ENCODE results near the gene MAZ.

The MAZ gene

DNA sequence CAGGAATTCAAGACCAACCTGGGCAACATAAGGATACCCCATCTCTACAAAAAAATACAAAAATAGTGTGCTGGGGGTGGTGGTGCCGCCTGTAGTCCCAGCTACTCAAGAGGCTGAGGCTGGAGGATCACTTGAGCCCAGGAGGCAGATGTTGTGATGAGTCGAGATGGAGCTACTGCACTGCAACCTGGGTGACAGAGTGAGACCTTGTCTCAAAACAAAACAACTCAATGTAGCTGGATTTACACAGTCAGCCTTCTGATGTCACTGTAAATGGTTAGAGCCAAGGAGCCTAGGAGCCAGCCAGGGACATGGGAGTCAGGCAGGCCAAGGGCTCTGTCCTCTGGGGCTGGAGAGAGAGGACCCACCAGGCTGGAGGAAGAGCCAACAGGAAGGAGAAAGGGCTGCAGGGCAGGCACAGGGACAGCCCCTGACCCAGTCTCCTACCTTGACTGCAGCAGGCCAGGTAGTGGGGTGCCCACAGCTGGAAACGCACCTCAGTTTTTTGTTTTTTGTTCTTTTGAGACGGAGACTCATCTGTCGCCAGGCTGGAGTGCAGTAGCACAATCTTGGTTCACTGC lies 48.3 kb downstream of the MAZ start:
- no peak for DNase-seq (ENCODE audit: low read depth in 3 of 3)

DNA sequence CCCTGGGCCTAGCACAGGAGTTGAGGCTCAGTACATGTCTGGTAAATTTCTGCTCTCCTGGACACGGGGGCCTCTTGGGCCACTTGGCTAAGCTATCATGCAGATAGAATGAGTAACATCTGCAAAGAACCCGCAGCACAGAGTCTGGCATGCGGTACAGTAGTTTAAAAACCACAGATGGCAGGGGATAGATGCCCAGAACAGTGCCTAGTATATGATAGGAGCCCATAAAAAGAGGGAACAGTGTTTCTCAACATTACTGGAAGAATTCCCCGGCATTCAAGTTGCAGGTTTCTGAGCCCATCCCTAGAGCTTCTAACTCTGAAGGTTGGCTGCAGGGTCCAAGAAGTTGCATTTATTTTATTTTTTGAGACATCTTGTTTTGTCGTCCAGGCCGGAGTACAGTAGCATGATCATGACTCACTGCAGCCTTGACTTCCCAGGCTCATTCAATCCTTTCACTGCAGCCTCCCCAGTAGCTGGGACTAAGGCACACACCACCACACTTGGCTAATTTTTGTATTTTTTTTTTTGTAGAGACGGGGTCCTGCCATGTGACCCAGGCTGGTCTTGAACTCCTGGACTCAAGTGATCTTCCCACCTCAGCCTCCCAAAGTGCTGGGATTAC lies 50.9 kb downstream of the MAZ start:
- DNase-seq (ENCODE audit: low read depth in 3 of 3), result no peak

DNA sequence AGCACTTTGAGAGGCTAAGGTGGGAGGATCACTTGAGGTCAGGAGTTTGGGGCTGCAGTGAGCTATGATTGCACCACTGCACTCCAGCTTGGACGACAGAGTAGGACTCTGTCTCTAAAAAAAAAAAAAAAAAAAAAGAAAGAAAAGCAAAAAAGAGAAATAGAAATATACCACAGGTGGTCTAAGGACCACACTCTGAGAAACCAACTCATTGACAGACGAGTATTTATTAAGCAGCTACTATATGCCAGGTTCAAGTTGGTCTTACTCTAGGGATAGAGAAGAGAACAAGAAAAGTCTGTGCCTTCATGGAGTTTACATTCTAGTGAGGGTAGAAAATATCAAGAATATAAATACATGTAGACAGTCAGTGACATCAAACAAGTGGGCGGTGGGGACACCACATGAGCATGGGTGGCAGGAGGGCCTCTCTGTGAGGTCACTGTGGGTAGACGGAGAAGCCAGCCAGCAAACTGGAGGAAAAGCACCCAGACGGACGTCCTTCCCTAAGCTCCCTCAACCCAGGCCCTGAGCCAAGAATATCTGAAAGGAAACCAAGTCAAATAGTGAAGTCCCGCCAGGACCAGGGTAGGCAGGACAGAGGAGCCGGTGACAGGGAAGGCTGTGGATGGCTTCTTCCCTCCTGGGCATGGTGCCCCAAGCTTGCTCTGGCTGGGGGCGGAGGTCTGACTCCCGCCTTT lies 52.0 kb downstream of the MAZ start:
- no peak for DNase-seq (ENCODE audit: low read depth in 3 of 3)

GRCh38 chr16:29858974-29859373 lies 52.6 kb downstream of the MAZ start:
- DNase-seq (ENCODE audit: low read depth in 3 of 3), result no peak

DNA sequence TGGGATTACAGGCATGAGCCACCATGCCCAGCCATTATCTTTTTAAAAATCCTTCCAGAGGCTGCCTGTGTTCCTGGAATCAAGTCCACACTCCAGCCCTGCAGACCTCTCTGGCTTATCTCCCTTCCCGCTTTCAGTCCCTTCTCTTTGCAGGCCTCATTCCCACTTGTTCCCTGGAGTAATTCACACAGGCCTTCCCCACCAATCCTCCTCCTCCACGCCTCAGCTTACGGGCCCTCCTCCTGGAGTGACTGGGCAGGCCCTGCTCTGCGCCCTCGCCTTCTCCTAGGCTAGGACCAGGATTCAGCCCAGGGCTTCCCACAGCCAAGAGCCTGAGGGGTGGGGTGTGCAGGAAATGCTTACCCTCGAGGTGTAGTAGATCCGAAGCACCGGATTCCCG lies 53.9 kb downstream of the MAZ start:
- DNase-seq (ENCODE audit: low read depth in 3 of 3), result no peak

Measured in stimulated activated CD4-positive, alpha-beta T cell treated with anti-CD3 and anti-CD28 coated beads, TNF-alpha, amount 100 ng/mL, for 24 hours (primary cell).